8988T (cell line): ENCODE measurements around the gene FBXW9.
"Not testable (repeated sequence)": the region's sequence is repeated elsewhere in the genome, so short reads cannot be mapped to it uniquely, and the experiment has no call there.

ENCODE experiments used
- DNase-seq: peaks from one replicate; pipeline ENCODE4 v3.0.0; 2011

Gene FBXW9

DNA sequence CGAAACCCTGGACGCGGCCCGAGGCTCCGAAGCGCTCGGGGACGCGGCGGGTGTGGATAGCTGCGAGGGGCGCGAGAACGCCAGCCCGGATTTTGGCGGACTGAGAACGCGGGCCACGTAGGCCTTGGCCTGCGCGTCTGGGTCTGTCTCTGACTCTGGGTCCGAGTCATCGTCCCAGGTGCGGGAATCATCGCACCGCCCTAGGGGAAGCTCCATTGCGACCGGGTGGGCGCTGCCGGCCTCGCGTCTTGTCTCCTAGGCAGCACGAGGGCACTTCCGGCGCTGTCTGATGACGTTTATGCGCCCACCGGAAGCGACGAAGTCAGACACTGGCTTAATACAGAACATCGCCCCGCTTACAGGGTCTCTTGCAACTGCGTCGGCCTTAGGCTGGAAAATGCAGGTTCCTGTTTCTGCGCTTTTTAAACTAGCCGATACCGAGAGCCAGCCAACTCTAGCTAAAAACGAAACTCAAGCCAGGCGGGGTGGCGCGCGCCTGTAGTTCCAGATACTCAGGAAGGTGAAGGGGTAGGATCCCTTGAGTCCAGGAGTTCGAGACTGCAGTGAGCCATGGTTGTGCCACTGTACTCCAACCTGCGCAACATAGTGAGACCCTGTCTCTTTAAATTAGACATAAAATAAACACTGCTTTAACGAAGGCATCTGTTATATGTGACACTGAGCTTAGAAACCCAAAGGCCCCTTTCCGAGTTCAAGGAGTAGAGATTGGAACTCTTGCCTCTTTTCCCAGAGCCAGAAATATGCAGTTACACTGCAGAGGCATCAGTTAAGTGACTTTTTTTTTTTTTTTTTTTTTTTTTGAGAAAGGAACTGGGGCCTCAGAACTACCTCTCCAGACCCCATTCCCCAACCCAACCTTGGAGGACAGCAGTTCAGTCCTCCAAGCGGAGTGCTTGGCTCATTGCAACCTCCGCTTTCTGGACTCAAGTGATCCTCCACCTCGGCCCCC lies at the start of gene FBXW9:
Gene FBXW9, minus strand, starts transcription at position 266 of the 970 bp plus-strand sequence. Its CDS starts 50 bp downstream, at position 216.
- peak; percentile 92 for DNase-seq

DNA sequence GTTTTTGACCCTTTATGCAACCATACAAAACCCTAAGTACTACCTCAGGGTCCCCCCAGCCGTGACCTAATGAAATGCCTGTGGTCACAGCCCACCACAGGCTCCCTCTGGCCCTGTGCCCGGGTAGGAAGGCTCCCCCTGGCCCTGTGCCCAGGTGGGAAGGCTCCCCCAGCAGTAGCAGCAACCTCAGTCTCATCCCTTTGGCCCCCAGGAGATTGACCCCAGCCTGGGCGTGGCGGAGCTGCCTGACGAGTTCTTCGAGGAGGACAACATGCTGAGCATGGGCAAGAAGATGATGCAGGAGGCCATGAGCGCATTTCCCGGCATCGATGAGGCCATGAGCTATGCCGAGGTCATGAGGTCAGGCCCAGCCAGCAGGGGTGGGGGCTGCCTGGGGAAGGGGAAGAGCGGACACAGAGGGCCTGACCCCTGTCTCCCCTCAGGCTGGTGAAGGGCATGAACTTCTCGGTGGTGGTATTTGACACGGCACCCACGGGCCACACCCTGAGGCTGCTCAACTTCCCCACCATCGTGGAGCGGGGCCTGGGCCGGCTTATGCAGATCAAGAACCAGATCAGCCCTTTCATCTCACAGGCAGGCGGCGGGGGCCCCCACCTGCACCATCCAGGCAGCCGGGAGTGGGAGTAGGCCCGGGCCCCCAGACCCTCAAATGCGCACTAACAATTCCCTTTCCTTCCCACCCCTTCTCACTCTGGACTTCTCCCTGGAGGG lies 48.9 kb upstream of the FBXW9 start:
- no peak for DNase-seq

DNA sequence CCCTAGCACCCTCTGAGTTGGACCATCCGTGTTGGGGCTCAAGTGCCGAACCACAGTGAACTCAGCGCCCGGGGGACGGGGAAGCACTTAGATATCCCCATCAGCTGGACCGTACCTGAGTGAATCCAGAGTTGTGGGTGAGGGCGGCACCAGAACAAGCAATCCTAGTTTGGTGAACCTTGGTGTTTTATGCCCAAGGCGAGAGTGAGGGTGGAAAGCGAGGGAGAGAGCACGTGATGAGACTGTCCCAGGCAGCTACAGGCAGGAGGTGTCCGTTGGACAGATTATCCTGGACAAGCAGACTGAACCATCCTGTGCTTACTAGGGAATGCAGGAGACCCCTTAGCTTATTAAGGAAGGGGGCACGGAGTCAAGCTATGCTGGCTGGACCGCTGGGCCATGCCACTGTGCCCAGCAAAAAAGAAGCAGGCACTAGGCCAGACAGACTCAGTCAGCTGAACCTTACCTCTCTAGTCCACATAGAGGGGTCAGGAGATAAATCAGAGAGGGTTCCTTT lies 41.5 kb upstream of the FBXW9 start:
- no peak for DNase-seq

DNA sequence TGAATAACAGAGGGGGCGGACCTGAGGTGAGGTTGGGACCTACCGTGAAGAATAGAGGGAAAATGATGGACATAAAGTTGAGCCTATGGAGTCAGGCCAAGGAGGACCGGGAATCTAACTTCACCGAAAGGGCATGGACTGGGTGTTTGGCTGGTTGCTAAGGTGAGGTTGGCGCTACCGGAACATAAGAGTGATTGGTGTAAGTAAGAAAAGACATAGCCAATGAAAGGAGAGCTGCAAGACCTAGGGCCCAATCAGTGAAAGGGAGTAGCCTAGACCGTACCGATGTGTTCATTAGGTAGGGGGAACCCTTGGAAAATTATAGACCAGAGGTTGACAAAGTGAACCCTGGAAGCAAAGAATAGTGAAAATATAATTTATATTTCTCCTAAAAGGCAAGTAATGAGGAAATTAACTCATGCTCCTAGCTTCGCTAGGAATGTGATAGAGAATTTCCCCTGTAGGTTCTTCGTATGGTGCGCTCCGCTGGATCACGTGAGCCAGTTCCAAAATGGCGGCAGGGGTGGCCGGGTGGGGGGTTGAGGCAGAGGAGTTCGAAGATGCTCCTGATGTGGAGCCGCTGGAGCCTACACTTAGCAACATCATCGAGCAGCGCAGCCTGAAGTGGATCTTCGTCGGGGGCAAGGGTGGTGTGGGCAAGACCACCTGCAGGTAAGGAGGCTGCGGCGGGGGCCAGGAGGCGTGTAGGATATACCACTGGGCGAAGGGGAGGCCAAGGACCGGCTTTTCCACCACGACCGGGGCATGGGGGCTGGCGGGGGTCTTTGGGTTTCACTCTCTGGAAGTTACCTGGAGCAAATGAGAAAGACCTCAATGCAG lies 40.8 kb upstream of the FBXW9 start, which contains the start of gene GET3:
Gene GET3, plus strand, starts transcription at position 503 of the 840 bp plus-strand sequence. Its CDS starts 9 bp downstream, at position 512.
- DNase-seq = no peak

DNA sequence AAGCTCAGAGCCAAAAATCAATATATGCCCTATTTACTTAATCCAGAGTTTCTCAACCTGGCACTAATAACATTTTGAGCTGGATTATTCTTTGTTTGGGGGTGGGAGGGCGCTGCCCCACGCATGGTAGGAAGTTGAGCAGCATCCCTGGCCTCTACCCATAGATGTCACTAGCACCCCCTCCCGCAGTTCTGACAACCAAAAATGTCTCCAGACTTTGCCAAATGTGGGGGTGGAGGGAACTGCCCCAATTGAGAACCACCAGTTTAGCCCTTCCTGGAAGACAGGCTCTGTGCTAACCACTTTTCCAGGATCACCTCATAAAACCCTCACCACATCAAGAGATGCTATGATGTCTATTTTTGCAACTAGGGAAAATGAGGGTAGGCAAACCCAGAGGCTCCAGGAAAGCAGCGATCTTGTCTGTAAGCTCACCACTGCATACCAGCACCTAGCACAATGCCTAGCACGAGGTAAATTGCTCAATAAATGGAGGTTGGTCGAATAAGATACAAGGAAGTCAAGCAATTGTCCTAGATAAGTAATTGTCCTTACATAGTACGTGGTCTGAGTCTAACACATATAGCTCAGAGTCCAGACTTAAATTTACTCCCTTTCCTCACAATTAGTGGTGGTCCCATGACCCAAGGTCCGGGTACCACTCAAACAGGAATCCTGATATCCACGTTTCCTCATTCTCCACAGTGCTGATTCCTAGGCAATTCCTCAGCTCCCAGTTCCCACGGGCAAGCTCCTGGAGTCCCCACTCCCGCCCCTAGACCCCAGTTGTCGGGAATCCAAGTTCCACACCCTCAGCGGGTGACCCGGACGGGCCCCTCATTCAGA lies 37.2 kb upstream of the FBXW9 start:
- DNase-seq = no peak

DNA sequence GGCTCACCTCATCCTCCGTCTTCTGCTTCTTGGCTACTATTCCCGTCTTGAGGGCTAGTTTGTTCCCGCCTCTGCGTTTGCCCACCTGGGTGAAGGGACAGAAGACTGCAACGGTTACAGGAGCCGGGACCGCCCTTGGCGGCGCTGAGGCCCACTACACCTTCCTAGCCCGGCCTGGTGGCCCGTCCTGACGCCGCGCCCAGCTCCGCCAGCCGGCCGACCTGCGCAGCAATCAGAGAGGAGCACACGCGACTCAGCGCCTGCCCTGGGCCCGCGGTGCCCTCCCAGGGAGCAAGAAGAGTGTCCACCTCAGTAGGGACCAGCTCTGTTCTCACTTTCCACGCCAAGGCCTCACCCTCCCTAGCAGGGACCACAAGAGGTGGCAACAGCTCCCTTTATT lies 34.9 kb upstream of the FBXW9 start:
- DNase-seq = no peak

DNA sequence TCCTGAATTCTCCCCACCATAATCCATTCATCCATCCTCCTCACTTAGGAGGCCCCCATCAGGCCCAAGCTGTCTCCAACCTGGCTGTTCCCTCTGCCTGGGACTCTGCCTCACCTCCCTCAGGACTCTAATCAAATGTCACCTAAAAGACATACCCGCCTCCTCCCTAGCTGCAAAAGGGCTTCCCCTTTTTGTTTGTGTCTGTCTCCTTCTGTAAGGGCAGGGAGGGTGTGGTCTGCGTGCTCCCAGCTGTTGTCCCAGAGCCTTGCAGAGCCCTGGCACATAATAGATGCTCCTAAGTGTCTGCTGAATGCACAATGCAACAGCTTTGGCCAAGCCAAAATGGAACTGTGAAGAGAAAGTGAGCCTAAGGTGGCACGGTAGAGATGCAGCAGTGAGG lies 33.6 kb upstream of the FBXW9 start:
- DNase-seq = no peak

DNA sequence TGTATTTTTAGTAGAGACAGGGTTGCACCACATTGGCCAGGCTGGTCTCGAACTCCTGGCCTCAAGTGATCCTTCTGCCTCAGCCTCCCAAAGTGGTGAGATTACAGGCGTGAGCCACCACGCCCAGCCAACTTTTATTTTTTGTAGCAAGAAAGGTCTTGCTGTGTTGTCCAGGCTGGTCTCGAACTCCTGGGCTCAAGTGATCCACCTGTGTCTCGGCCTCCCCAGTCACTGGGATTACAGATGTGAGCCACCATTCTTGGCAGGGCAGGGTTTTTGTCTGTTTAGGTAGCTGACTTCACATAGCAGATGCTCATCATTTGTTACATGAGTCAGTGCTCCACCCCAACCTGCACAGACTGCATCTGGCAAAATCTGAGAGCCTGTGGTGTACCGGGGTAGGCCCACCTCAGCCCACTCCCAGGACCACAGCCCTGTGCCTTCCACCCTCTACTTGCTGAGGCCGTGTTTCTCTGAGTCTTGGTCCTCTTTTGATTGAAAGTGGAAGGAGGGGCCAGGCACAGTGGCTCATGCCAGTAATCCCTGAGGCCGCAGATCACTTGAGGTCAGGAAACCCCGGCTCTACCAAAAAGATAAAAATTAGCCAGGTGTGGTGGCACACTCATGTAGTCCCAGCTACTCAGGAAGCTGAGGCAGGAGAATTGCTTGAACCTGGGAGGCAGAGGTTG lies 31.5 kb upstream of the FBXW9 start:
- DNase-seq = no peak

DNA sequence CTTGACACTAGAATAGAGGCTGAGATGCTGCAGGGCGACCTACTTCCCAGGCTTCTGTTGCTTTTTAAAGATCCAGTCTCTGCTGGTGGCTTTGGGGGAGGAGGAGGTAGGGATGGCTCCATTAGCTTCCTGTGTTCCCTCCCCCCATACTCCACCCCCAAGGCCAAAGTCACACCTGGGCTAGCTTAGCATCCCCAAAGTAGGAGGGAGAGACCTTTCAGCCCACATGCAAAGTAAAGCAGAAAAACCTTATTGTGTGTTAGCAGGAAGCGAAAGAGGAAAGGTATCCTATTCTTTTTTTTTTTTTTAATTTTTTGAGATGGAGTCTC lies 30.5 kb upstream of the FBXW9 start:
- DNase-seq = no peak

DNA sequence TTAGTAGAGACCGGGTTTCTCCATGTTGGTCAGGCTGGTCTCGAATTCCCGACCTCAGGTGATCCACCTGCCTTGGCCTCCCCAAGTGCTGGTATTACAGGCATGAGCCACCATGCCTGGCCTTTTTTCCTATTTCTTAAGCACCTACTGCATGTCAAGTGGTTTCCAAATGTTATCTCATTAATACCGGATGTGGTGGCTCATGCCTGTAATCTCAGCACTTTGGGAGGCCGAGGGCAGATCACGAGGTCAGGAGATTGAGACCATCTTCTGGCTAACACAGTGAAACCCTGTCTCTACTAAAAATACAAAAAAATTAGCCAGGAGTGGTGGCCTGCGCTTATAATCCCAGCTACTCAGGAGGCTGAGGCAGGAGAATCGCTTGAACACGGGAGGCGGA lies 29.2 kb upstream of the FBXW9 start:
- not testable (repeated sequence) for DNase-seq

DNA sequence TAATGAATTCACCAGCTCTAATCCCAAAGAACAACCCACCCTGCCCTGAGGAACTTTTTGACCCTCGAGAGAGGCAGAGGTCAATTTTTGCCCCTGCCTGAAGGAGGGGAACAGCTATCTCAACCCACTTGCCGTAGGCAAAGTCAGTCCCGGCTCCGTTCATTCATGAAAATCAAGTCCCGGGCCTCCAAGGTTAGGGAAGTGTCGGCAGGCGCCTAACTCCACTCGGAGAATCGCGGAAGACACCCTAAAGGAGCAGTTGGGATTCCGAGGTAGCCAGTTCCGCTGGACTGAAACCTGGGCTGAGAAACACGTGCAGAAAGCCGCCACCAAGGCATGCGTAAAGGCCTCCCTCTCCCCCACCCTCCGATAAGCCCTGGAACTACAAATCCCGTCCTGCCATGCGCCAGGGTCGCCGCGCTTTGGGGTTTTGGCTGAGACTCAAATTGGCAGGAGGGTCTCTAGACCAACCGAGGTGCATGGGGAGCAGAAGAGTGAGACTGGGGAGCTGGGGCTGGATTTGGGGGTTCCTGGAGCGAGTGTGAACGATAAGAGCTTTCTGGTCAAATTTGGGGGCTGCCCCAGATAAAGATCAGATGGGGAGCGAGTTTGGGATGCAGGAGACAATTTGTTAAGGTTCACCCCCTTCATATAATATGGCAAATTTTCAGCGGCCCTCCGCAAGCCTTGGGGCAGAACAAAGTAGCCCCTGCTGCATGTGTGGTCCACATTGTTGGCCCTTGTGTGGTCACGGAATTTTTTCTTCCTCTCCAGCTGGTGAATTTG lies 27.4 kb upstream of the FBXW9 start, which contains the start of gene TNPO2:
Gene TNPO2, minus strand, starts transcription at position 292 of the 786 bp plus-strand sequence. CDS start 2,955 bp downstream, outside the sequence.
- DNase-seq = no peak

DNA sequence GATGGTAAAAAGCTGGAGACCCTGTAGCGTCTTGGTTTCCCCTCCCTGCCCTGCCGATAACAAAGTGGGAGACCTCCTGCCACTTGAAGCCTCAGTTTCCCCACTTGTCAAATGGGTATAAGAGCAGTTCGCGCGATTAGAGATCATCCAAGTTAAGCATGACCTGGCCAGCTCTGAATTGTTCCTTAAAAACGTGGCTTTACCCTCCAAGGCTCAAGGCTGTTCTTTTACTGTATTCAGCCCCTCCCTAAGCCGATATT lies 26.9 kb upstream of the FBXW9 start:
- DNase-seq = no peak

DNA sequence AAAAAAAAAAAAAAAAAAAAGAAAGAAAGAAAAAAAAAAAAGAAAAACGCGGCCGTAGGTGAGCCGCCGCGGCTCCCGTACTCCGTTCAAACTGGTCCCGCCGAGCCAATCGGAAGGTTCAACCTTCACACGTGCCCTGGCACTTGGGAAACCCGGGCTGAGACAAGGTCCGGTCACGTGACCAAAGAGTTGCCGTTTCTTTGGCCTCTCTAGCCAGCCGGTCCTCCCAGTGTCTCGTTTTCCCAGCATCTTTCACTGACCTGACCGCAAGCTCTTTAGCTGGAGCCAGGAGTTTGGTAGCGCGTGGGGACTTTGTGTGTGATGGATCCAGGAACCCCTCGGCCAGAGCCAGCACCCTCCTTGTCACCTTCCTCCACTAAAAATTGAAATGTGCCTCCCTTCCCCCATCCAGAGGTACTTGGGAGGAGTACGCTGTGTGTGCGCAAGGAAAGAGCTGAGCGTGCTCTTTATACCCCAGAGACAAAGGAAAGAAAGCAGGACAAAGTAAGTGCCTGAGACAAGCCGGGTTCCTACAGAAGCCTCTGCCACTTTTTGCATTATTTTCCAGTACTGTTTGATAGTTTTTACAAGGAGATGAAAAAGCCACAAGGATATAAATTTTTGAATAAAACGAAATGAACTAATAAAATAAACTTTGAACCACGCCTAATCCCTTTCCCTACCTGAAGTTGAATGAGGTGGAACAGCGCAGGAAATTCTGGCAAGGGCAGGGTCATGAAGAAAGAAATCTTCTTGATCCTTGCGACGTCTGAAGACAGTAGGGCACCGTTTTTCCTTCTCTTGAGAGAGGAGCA lies 26.3 kb upstream of the FBXW9 start:
- DNase-seq = peak; percentile 95

DNA sequence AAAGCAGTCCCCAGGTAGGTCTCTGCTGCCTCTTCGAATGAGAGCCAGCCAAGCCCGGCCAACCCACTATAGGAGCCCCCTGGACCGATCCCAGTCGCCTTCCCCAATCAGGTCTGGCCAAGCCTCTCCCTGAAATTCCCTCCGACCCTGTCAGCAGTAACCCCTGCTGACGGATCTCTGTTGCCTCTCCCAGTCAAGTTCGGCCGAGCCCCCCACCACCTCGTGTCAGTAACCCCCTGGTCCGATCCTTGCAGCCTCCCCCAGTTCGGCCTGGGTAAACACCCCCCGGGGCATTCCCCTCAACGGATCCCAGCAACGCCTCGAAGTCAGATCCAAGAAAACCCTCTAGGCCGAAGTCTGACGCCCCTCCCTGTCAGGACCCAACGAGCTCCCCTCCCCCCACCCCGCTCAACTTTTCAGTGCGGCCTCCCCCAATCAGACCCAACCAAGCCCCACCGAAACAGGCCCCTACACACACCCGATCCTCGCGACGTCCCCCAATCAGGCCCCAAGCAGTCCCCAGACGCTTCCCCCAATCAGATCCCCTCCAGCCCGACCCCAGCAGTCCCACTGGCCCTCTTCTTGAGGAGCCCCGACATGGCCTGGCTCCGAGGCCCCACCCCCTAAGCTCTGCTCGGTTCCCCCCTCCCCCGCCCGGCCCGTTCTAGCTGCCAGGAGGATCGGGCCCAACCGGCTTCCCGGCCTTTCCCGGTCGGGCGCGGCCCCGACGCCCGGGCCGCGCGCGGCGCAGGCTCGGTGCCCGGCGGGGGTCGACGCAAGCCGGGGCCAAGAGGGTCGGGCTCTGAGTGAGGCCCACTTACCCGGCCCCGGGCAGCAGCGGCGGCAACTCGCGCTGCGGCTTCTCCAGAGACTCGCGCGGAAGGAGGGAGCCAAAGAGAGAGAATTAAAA lies 25.5 kb upstream of the FBXW9 start:
- DNase-seq = no peak

DNA sequence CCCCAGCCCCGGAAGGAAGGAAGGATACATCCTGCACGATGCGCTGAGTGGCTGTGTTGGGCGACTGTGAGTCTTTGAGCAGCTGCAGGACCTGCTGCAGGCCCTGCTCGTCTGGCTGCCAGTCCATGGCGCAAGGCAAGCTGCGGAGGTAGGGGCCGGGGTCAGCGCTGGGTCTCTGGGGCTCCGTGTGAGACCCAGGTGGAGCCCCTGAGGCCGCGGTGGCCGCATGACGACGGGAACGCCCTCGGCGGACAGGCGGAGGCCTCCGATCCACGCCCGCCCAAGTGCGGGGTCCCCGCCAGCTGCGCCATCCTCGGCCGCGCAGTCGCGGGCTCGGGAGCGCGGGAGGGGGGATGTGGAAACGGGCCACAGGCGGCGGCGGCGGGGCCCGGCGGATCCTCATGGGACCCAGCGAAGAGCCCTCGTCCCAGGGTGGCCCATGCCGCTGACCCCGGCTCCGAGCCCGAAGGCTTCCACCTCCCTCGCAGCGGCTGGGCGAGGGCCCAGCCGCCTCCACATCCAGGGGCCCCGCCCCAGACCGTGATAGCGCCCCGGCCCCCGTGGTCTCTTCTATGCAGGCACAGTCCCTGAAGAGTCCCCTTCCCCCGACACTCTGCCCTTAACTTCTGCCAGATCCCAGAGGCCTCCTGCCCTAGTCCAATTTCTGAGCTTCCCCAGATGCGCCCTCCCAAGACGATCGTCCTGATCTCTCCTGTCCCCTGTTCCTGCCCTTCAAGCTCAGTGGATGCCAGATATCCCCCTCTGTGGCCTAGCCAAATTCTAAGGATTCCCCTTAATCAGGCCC lies 24.6 kb upstream of the FBXW9 start:
- no peak for DNase-seq

DNA sequence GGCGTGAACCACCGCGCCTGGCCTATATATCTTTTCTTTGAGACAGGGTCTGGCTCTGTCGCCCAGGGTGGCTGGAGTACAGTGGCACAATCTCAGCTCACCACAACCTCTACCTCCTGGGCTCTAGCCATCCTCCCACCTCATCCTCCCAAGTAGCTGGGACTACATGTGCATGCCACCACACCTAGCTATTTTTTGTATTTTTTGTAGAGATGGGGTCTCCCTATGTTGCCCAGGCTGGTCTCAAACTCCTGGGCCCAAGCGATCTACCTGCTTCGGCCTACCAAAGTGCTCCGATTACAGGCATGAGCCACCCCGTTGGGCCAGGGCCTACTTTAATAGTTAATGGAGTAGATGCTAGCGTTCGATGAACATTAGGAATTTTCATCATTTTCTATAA lies 23.9 kb upstream of the FBXW9 start:
- no peak for DNase-seq

DNA sequence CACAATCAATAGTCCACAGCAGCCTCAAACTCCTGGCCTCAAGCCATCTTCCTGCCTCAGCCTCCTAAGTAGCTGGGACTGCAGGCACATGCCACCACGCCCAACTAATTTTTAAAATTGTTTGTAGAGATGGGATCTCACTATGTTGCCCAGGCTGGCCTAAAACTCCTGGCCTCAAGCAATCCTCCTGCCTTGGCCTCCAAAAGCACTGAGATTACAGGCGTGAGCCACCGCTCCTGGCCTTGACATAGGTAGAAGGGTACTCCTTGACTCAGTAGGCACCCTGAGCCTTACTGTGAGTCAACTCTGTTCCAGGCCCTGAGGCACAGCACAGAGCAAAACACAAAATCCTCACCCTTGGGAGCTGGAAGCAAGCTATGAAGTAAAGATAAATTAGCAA lies 19.5 kb upstream of the FBXW9 start:
- DNase-seq = no peak

DNA sequence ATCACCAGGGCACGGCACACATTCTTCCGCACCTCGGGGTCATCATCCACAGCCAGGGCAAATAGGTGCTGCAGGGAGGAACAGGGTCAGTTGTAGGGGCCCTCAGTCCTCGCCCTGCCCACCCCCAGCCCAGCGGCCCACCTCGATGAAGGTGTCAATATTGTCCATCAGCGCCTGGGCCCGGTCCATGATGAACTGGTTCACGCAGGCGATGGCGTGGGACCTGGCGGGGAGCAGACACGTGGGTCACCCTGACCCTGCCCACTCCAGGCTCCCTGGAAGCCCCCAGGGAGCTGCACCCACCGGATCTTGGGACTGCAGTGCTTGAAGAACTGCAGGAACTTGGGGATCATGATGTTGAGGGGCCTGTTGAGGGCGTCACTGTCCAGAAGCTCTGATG lies 18.7 kb upstream of the FBXW9 start:
- DNase-seq = no peak
